ENCODE data around the gene GNS. TPM values are rescaled to one million over a fixed set of nuclear protein-coding genes. Genes with fewer than 3 reads are reported as not detected.
A peak's percentile ranks its signal among the peaks of the same experiment; 100 is the strongest.

Gene GNS
- total and polyA plus RNA-seq, 2 of the 13 experiments (the other 11 are each of a cell fraction or from before 2014, with no cell fraction given) = 49.8 to 51.0 TPM

GRCh38 chr12:64745259-64745807, 13.9 kb downstream of the GNS start (continued):
- no peak for TF ChIP-seq RFX3 (CRISPR knock-in tag; IDR thresholded peaks at IDR 0.05)
- no peak for TF ChIP-seq RBFOX2 (IDR thresholded peaks at IDR 0.05; ENCODE audit: low read depth, low read length)
- TF ChIP-seq PCBP1 (IDR thresholded peaks at IDR 0.05; ENCODE audit: borderline replicate concordance, low read depth, low read length) = no peak
- TF ChIP-seq ZNF460 (CRISPR knock-in tag; IDR thresholded peaks at IDR 0.05; ENCODE audit: borderline replicate concordance) = peak; percentile 88
- TF ChIP-seq ZNF510 (CRISPR knock-in tag; IDR thresholded peaks at IDR 0.05; ENCODE audit: low read depth) = no peak
- TF ChIP-seq ZMYM3 (CRISPR knock-in tag; IDR thresholded peaks at IDR 0.05) = peak; percentile 52; the same call in 1 of the 2 replicates
- TF ChIP-seq RNF2 (conservative IDR thresholded peaks at IDR 0.05; ENCODE audit: low read depth) = no peak
- peak; percentile 34; the same call in 1 of the 2 replicates for TF ChIP-seq FOSL2 (CRISPR knock-in tag; IDR thresholded peaks at IDR 0.05)
- peak; percentile 95 for TF ChIP-seq ZFP91 (CRISPR knock-in tag; IDR thresholded peaks at IDR 0.05; ENCODE audit: borderline replicate concordance)
- no peak for TF ChIP-seq ZNF883 (CRISPR knock-in tag; IDR thresholded peaks at IDR 0.05; ENCODE audit: not compliant biosample characterization)
- TF ChIP-seq, protein P1, sequence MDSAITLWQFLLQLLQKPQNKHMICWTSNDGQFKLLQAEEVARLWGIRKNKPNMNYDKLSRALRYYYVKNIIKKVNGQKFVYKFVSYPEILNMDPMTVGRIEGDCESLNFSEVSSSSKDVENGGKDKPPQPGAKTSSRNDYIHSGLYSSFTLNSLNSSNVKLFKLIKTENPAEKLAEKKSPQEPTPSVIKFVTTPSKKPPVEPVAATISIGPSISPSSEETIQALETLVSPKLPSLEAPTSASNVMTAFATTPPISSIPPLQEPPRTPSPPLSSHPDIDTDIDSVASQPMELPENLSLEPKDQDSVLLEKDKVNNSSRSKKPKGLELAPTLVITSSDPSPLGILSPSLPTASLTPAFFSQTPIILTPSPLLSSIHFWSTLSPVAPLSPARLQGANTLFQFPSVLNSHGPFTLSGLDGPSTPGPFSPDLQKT (CRISPR knock-in tag; IDR thresholded peaks at IDR 0.05; ENCODE audit: borderline replicate concordance) = no peak
- TF ChIP-seq ZNF589 (CRISPR knock-in tag; conservative IDR thresholded peaks at IDR 0.05) = no peak
- no peak for TF ChIP-seq PHF5A (CRISPR knock-in tag; IDR thresholded peaks at IDR 0.05; ENCODE audit: low read depth, unreplicated experiment)
- TF ChIP-seq MEF2D (CRISPR knock-in tag; IDR thresholded peaks at IDR 0.05) = no peak
- no peak for TF ChIP-seq KIAA2018 (CRISPR knock-in tag; IDR thresholded peaks at IDR 0.05; ENCODE audit: borderline replicate concordance)
- no peak for TF ChIP-seq ZBTB39 (CRISPR knock-in tag; IDR thresholded peaks at IDR 0.05)
- TF ChIP-seq TEAD3 (CRISPR knock-in tag; optimal IDR thresholded peaks at IDR 0.05; ENCODE audit: borderline replicate concordance) = peak; percentile 71

Measured in HepG2 (cell line).